Retinal pigment epithelial cell (primary cell): ENCODE data around the gene PCSK4.
"Not testable (repeated sequence)": the region's sequence is repeated elsewhere in the genome, so short reads cannot be mapped to it uniquely, and the experiment has no call there.

Experiments
- DNase-seq: peaks from one replicate; pipeline ENCODE4 v3.0.0-alpha.2; 2010; ENCODE audit warnings: low read depth
- H3K4me3 ChIP-seq: 2 replicates; pipeline ENCODE4 v1.5.1; 2011; ENCODE audit warnings: mild to moderate bottlenecking, low read length, control low read depth, moderate library complexity
- CTCF ChIP-seq: conservative IDR thresholded peaks from 2 replicates; pipeline ENCODE4 v1.5.1; 2011; ENCODE audit warnings: low read depth, low read length, control low read depth, inconsistent platforms

Gene PCSK4

DNA sequence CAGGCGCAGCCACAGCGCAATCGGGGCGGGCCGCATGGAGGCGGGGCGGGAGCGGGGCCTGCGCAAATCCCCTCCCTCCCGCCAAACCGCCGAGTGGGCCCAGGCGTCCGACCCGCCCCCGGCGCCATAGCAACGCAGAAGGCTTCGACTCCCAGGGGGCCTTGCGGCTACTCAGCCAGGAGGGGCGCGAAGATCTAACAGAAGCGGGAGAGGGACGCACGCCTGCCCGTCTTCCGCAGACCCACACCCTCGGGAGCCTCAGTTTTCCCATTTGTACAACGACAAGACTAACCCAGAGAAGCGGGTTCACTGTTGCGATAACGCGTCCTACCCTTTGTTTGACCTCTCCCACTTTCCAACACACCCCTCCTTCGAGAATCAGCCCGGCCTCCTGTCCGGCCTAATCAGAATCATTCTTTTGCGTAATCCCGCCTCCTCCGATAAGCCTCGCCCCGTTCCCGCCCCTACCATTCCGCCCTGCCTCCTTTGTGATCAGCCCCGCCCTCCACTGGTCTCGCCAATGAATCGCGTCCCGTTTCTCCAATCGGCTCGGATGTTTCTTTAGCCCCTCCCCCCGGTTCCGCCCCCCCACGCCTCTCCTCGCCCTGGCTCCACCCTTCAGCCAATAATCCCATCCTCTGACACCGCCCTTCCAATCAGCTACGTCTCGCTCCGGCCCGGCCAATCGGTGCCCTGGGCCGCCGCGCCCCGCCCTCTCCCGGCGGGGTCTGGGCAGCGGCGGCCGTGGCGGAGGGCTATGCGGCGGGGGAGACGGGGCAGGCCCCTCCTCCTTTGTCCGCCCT lies at the start of gene PCSK4:
Gene PCSK4 (minus strand): TSS at position 40 of the 803 bp plus-strand sequence. CDS start 4 bp downstream, at position 36.
- no peak for TF ChIP-seq CTCF
- H3K4me3 ChIP-seq = peak within 1 kb of the TSS; percentile 53
- peak; percentile 95 for DNase-seq

DNA sequence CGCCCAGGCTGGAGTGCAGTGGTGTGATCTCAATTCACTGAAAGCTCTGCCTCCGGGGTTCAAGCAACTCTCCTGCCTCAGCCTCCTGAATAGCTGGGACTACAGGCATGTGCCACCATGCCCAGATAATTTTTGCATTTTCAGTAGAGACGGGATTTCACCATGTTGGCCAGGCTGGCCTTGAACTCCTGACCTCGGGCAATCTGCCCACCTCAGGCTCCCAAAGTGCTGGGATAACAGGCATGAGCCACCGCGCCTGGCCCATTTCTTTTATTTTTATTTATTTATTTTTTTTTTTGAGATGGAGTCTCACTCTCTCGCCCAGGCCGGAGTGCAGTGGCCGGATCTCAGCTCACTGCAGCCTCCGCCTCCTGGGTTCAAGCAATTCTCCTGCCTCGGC lies 49.6 kb upstream of the PCSK4 start:
- not testable (repeated sequence) for H3K4me3 ChIP-seq, DNase-seq

DNA sequence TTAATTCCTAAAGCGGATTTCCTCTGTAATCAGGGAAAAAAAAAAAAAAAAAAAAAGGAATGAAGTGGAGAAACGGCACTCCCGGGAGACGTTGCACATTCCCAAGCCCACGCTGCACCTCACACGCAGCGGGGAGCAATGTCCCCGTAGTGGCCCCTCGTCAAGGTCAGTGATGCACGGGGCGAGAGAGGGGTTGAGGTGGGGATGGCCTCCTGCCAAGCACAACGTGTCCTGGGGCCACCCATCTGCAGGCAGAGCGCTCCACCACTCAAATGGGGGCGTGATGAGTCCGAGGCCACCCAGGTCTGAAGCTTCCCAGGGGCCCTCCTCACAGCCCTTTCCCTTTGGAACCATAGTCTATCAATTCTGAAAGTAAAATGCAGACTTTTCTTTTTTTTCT lies 48.8 kb upstream of the PCSK4 start:
- TF ChIP-seq CTCF = no peak
- no peak overlapping the region for H3K4me3 ChIP-seq
- DNase-seq = no peak

- H3K4me3 ChIP-seq, DNase-seq: not testable (repeated sequence)
These were observed 45.5 kb upstream of the PCSK4 start for GRCh38 chr19:1535699-1536098.

GRCh38 chr19:1534972-1535371 lies 44.8 kb upstream of the PCSK4 start:
- DNase-seq = no peak
- no peak overlapping the region for H3K4me3 ChIP-seq
- no peak for TF ChIP-seq CTCF

GRCh38 chr19:1533510-1534150 lies 43.5 kb upstream of the PCSK4 start:
- DNase-seq = no peak

GRCh38 chr19:1532003-1532402 lies 41.9 kb upstream of the PCSK4 start:
- no peak for DNase-seq
- no peak for TF ChIP-seq CTCF
- no peak overlapping the region for H3K4me3 ChIP-seq

More at GRCh38 chr19:1533510-1534150, 43.5 kb upstream of the PCSK4 start:
- TF ChIP-seq CTCF = no peak
- H3K4me3 ChIP-seq = no peak overlapping the region

- no peak for TF ChIP-seq CTCF
- no peak for DNase-seq
These were observed 41.4 kb upstream of the PCSK4 start for GRCh38 chr19:1531587-1531986.

DNA sequence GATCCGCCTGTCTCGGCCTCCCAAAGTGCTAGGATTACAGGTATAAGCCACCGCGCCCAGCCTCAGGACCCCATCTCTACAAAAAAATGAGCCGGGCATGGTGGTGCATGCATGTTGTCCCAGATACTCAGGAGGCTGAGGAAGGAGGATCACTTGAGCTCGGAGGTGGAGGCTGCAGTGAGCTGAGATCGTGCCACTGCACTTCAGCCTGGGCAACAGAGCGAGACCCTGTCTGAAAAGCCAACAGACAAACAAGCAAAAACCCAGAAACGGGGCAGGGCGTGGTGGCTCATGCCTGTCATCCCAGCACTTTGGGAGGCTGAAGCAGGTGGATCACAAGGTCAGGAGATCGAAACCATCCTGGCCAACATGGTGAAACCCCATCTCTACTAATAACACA lies 40.7 kb upstream of the PCSK4 start:
- not testable (repeated sequence) for H3K4me3 ChIP-seq, DNase-seq

More at GRCh38 chr19:1531587-1531986, 41.4 kb upstream of the PCSK4 start:
- H3K4me3 ChIP-seq = no peak overlapping the region
